HCT116 (cell line): ENCODE results near the gene PLCB4. TPM values are rescaled to one million over a fixed set of nuclear protein-coding genes. Genes with fewer than 3 reads are reported as not detected.

Experiments
- ATAC-seq: fragments of 200-7000 bp; cut with Tn5 transposase; 2 replicates; pipeline ENCODE4 v1.9.1; 2020; ENCODE audit warnings: mild to moderate bottlenecking, moderate library complexity
- BruUV-seq: library from RNA; stranded (reverse); fragments of 400-500 nt; replicated peaks from 2 replicates; lab custom pipeline; 2021; lab: Mats Ljungman, UMichigan
- CTCF ChIA-PET: fragments of 300-600 bp; sonication (Branson Sonifier 250); formaldehyde crosslinking; loops from one replicate; lab custom pipeline; 2021; ENCODE audit warnings: antibody characterized with exemption; lab: Charles Lee
- POLR2A ChIA-PET: fragments of 300-600, 350-600 bp; sonication (Branson Sonifier 250); formaldehyde crosslinking; loops from one replicate; lab custom pipeline; 2021; ENCODE audit warnings: antibody characterized with exemption; lab: Charles Lee
- RAD21 ChIA-PET, 2 experiments: fragments of 300-600 bp; sonication (Branson Sonifier 250); formaldehyde crosslinking; loops; one replicate each; lab custom pipeline; 2023; ENCODE audit warnings: low total read pairs in 2 of 2; ENCODE audit not compliant: uncharacterized antibody in 2 of 2, unreplicated experiment in 2 of 2, low non-redundant PET in 1 of 2; lab: Charles Lee
- DNase-seq: peaks from one replicate; pipeline ENCODE4 v3.0.0-alpha.2; 2010; ENCODE audit warnings: low read depth, low spot score
- H2AFZ ChIP-seq: fragments of 200-600 bp; shearing (Covaris generic), sonication (generic); 2 replicates; pipeline ENCODE4 v1.6.1; 2017; ENCODE audit warnings: low read depth, mixed run types, mixed read lengths, antibody characterized with exemption, low read length; ENCODE audit not compliant: poor library complexity, severe bottlenecking
- H3K27ac ChIP-seq: 2 replicates; pipeline ENCODE4 v1.5.1; 2012; ENCODE audit warnings: low read depth, low read length
- H3K27me3 ChIP-seq: fragments of 200-600 bp; sonication (generic); 2 replicates; pipeline ENCODE4 v1.6.1; 2016; ENCODE audit warnings: mixed run types, low read length, mixed read lengths; ENCODE audit not compliant: insufficient read depth
- H3K36me3 ChIP-seq, 2 experiments: fragments of 200-500 bp in 1 of 2; fragments of 200-600 bp in 1 of 2; sonication (Bioruptor generic) in 1 of 2; sonication (generic) in 1 of 2; 2 replicates each; pipeline versions ENCODE4 v1.5.1 to v1.6.1; 2014 to 2016; ENCODE audit warnings: low read length in 2 of 2, inconsistent platforms in 1 of 2, mixed read lengths in 1 of 2, mixed run types in 1 of 2; ENCODE audit not compliant: insufficient read depth in 2 of 2, control insufficient read depth in 1 of 2
- H3K4me1 ChIP-seq, 2 experiments: fragments of 200-600 bp in 1 of 2; sonication (generic) in 1 of 2; 2 replicates each; pipeline versions ENCODE4 v1.5.1 to v1.6.1; 2012 to 2017; ENCODE audit warnings: low read length in 2 of 2, inconsistent platforms in 1 of 2, mild to moderate bottlenecking in 1 of 2, mixed read lengths in 1 of 2, mixed run types in 1 of 2, moderate library complexity in 1 of 2; ENCODE audit not compliant: insufficient read depth in 2 of 2, control insufficient read depth in 1 of 2
- H3K4me2 ChIP-seq: fragments of 200-600 bp; sonication (generic); 2 replicates; pipeline ENCODE4 v1.6.1; 2017; ENCODE audit warnings: mixed run types, low read length, mixed read lengths
- H3K4me3 ChIP-seq, 2 experiments: fragments of 200-600 bp in 1 of 2; sonication (generic) in 1 of 2; replicated peaks in 1 of 2; 2 replicates each; pipeline ENCODE4 v1.5.1; 2011 to 2016; ENCODE audit warnings: low read length in 2 of 2, control low read depth in 1 of 2, low read depth in 1 of 2, mild to moderate bottlenecking in 1 of 2, mixed read lengths in 1 of 2, mixed run types in 1 of 2
- H3K79me2 ChIP-seq: fragments of 200-600 bp; sonication (generic); 2 replicates; pipeline ENCODE4 v1.6.1; 2017; ENCODE audit warnings: mild to moderate bottlenecking, mixed run types, low read length, moderate library complexity, mixed read lengths; ENCODE audit not compliant: insufficient read depth
- H3K9ac ChIP-seq: fragments of 200-600 bp; sonication (generic); 2 replicates; pipeline ENCODE4 v1.6.1; 2016; ENCODE audit warnings: low read length, mixed read lengths
- H3K9me2 ChIP-seq: fragments of 200-600 bp; sonication (generic), shearing (Covaris generic); 2 replicates; pipeline ENCODE4 v1.6.1; 2017; ENCODE audit warnings: mixed run types, mild to moderate bottlenecking, moderate library complexity; ENCODE audit not compliant: insufficient read depth
- H3K9me3 ChIP-seq, 2 experiments: fragments of 200-500 bp in 1 of 2; fragments of 200-600 bp in 1 of 2; sonication (Bioruptor generic) in 1 of 2; sonication (generic) in 1 of 2; 2 replicates each; pipeline ENCODE4 v1.6.1; 2014 to 2017; ENCODE audit warnings: low read length in 2 of 2, mixed read lengths in 2 of 2, inconsistent platforms in 1 of 2, low read depth in 1 of 2, mild to moderate bottlenecking in 1 of 2, mixed run types in 1 of 2, moderate library complexity in 1 of 2; ENCODE audit not compliant: control insufficient read depth in 1 of 2, insufficient read depth in 1 of 2
- H4K20me1 ChIP-seq: fragments of 200-600 bp; sonication (generic), shearing (Covaris generic); 2 replicates; pipeline ENCODE4 v1.6.1; 2017; ENCODE audit warnings: mixed run types, mild to moderate bottlenecking, moderate library complexity; ENCODE audit not compliant: insufficient read depth
- ELF1 ChIP-seq: IDR thresholded peaks from 2 replicates; pipeline ENCODE4 v1.6.1; 2012; ENCODE audit warnings: low read depth, borderline replicate concordance
- EZH2 ChIP-seq: fragments of 200-600 bp; sonication (generic); IDR thresholded peaks from 2 replicates; pipeline ENCODE4 v1.6.1; 2017; ENCODE audit warnings: antibody characterized with exemption, mixed run types
- FOSL1 ChIP-seq: IDR thresholded peaks from 2 replicates; pipeline ENCODE4 v1.6.1; 2012; ENCODE audit warnings: low read depth
- MAX ChIP-seq: IDR thresholded peaks from 2 replicates; pipeline ENCODE4 v1.6.1; 2012
- POLR2A ChIP-seq: IDR thresholded peaks from 2 replicates; pipeline ENCODE4 v1.7.0; 2011; ENCODE audit warnings: borderline replicate concordance; ENCODE audit not compliant: insufficient read depth, insufficient read length; ENCODE audit errors: extremely low read depth
- POLR2AphosphoS5 ChIP-seq: IDR thresholded peaks from 2 replicates; pipeline ENCODE4 v1.6.1; 2011; ENCODE audit warnings: mild to moderate bottlenecking, low read depth, low read length, moderate library complexity
- RAD21 ChIP-seq: IDR thresholded peaks from 2 replicates; pipeline ENCODE4 v1.6.1; 2012; ENCODE audit warnings: low read depth, mild to moderate bottlenecking
- REST ChIP-seq: IDR thresholded peaks from 2 replicates; pipeline ENCODE4 v1.6.1; 2012; ENCODE audit warnings: low read depth
- SIN3A ChIP-seq: IDR thresholded peaks from 2 replicates; pipeline ENCODE4 v1.6.1; 2012; ENCODE audit warnings: low read depth
- SP1 ChIP-seq: IDR thresholded peaks from 2 replicates; pipeline ENCODE4 v1.6.1; 2012; ENCODE audit warnings: low read depth
- TCF7L2 ChIP-seq: IDR thresholded peaks from 2 replicates; pipeline ENCODE4 v1.7.0; 2011; ENCODE audit warnings: borderline replicate concordance, inconsistent platforms; ENCODE audit not compliant: insufficient read depth, insufficient read length; ENCODE audit errors: extremely low read depth
- YY1 ChIP-seq: IDR thresholded peaks from 2 replicates; pipeline ENCODE4 v1.6.1; 2011; ENCODE audit warnings: low read length, low read depth, moderate library complexity, mild to moderate bottlenecking; ENCODE audit not compliant: insufficient replicate concordance; ENCODE audit errors: extremely low read depth
- ZBTB33 ChIP-seq: IDR thresholded peaks from 2 replicates; pipeline ENCODE4 v1.6.1; 2011; ENCODE audit warnings: mild to moderate bottlenecking, low read length, moderate library complexity; ENCODE audit not compliant: insufficient replicate concordance; ENCODE audit errors: extremely low read depth
- intact Hi-C: fragments of 100-400 bp; cut with micrococcal nuclease; formaldehyde crosslinking; loops from 2 replicates; pipeline ENCODE4 v1.10.0; 2022
- total RNA-seq: library from RNA; stranded (reverse); gene quantifications from one replicate; pipeline ENCODE4 v1.2.1, GENCODE V29; 2021; ENCODE audit not compliant: unreplicated experiment
- TF ChIP-seq, protein P1 (sequence below): IDR thresholded peaks from 2 replicates; pipeline ENCODE4 v1.6.1; 2012

PLCB4 gene
- total RNA-seq, 1 experiment from 2014 or later, result 2.5 TPM

- Histone ChIP-seq H3K4me2 (no peak overlapping the region), H3K9ac (no peak overlapping the region), H2AFZ (no peak overlapping the region), H3K4me3 (no peak overlapping the region), H3K4me1 (no peaks in the 10 kb centered on the region), H3K79me2 (no peaks in the 10 kb centered on the region), H3K27me3 (no peaks in the 10 kb centered on the region), H3K27ac (no peak overlapping the region), H3K36me3 (no peaks in the 10 kb centered on the region), H4K20me1 (no peaks in the 10 kb centered on the region), H3K9me2 (no peaks in the 10 kb centered on the region), H3K9me3 (no peaks in the 10 kb centered on the region)
- no TSS peak for BruUV-seq
- no peak for DNase-seq
- TF ChIP-seq, protein P1, sequence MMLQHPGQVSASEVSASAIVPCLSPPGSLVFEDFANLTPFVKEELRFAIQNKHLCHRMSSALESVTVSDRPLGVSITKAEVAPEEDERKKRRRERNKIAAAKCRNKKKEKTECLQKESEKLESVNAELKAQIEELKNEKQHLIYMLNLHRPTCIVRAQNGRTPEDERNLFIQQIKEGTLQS, result no peak
- TF ChIP-seq POLR2AphosphoS5, result no peak
- ChIA-PET POLR2A (no interaction called here), RAD21 (no interaction called here), CTCF (no interaction called here)
- intact Hi-C loops, result no loop called here
- ATAC-seq, result no peak
Measured at GRCh38 chr20:9161311-9161710, 92.4 kb downstream of the PLCB4 start.

GRCh38 chr20:9163251-9163650, 94.4 kb downstream of the PLCB4 start:
- Histone ChIP-seq H3K9me2 (no peaks in the 10 kb centered on the region), H3K79me2 (no peaks in the 10 kb centered on the region), H3K4me2 (no peak overlapping the region), H3K36me3 (no peaks in the 10 kb centered on the region), H3K27me3 (no peaks in the 10 kb centered on the region), H3K9ac (no peak overlapping the region), H4K20me1 (no peaks in the 10 kb centered on the region), H3K9me3 (no peaks in the 10 kb centered on the region), H3K4me3 (no peak overlapping the region), H2AFZ (no peak overlapping the region), H3K4me1 (no peaks in the 10 kb centered on the region), H3K27ac (no peak overlapping the region)
- no TSS peak for BruUV-seq
- ChIA-PET RAD21 (no interaction called here), POLR2A (no interaction called here), CTCF (no interaction called here)
- intact Hi-C loops, result no loop called here
- ATAC-seq (no peak), DNase-seq (no peak)
- TF ChIP-seq SP1, result no peak
- TF ChIP-seq POLR2A, result no peak
- no peak for TF ChIP-seq SIN3A
- TF ChIP-seq, protein P1, result no peak
- TF ChIP-seq RAD21, result no peak
- no peak for TF ChIP-seq POLR2AphosphoS5
- TF ChIP-seq YY1, result no peak
- no peak for TF ChIP-seq REST
- TF ChIP-seq EZH2, result no peak
- TF ChIP-seq ELF1, result no peak
- no peak for TF ChIP-seq ZBTB33
- TF ChIP-seq MAX, result no peak
- TF ChIP-seq TCF7L2, result no peak
- no peak for TF ChIP-seq FOSL1
